Neutrophil (primary cell): ENCODE data around the gene ADAMTS17.

Experiments used
- H3K27ac ChIP-seq: fragments of 200-600 bp; sonication (generic); 2 replicates; pipeline ENCODE4 v1.5.1; 2016; ENCODE audit warnings: mild to moderate bottlenecking, moderate library complexity
- H3K27me3 ChIP-seq: fragments of 200-600 bp; sonication (generic); 2 replicates; pipeline ENCODE4 v1.6.0; 2016; ENCODE audit warnings: mild to moderate bottlenecking
- H3K36me3 ChIP-seq: fragments of 200-600 bp; sonication (generic); 2 replicates; pipeline ENCODE4 v1.5.1; 2017
- H3K4me1 ChIP-seq, 2 experiments: fragments of 200-600 bp in 1 of 2; sonication (generic) in 1 of 2; 1 replicate in 1 of 2; 2 replicates in 1 of 2; pipeline versions ENCODE4 v1.5.1 to v1.6.1; 2013 to 2016; ENCODE audit warnings: low read depth in 1 of 2, low read length in 1 of 2, mild to moderate bottlenecking in 1 of 2, moderate library complexity in 1 of 2; ENCODE audit not compliant: control insufficient read depth in 1 of 2, insufficient read depth in 1 of 2
- H3K4me3 ChIP-seq, 2 experiments: fragments of 200-600 bp in 1 of 2; sonication (generic) in 1 of 2; 1 replicate in 1 of 2; 2 replicates in 1 of 2; pipeline ENCODE4 v1.5.1; 2013 to 2016; ENCODE audit warnings: low read depth in 1 of 2, low read length in 1 of 2, mild to moderate bottlenecking in 1 of 2, moderate library complexity in 1 of 2
- H3K9me3 ChIP-seq: fragments of 200-600 bp; sonication (generic); 2 replicates; pipeline ENCODE4 v1.5.1; 2016
- TF ChIP-seq, protein P1 (sequence below): fragments of 200-600 bp; sonication (generic); IDR thresholded peaks from 2 replicates; pipeline ENCODE4 v1.5.1; 2016; ENCODE audit warnings: antibody characterized with exemption

ADAMTS17 gene

GRCh38 chr15:100279446-100279845 lies 62.3 kb downstream of the ADAMTS17 start:
- Histone ChIP-seq H3K4me1 (no peaks in the 10 kb centered on the region), H3K27me3 (no peaks in the 10 kb centered on the region), H3K9me3 (no peaks in the 10 kb centered on the region), H3K4me3 (no peak overlapping the region), H3K36me3 (no peaks in the 10 kb centered on the region), H3K27ac (no peak overlapping the region)
- TF ChIP-seq, protein P1, sequence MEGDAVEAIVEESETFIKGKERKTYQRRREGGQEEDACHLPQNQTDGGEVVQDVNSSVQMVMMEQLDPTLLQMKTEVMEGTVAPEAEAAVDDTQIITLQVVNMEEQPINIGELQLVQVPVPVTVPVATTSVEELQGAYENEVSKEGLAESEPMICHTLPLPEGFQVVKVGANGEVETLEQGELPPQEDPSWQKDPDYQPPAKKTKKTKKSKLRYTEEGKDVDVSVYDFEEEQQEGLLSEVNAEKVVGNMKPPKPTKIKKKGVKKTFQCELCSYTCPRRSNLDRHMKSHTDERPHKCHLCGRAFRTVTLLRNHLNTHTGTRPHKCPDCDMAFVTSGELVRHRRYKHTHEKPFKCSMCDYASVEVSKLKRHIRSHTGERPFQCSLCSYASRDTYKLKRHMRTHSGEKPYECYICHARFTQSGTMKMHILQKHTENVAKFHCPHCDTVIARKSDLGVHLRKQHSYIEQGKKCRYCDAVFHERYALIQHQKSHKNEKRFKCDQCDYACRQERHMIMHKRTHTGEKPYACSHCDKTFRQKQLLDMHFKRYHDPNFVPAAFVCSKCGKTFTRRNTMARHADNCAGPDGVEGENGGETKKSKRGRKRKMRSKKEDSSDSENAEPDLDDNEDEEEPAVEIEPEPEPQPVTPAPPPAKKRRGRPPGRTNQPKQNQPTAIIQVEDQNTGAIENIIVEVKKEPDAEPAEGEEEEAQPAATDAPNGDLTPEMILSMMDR = no peak

DNA sequence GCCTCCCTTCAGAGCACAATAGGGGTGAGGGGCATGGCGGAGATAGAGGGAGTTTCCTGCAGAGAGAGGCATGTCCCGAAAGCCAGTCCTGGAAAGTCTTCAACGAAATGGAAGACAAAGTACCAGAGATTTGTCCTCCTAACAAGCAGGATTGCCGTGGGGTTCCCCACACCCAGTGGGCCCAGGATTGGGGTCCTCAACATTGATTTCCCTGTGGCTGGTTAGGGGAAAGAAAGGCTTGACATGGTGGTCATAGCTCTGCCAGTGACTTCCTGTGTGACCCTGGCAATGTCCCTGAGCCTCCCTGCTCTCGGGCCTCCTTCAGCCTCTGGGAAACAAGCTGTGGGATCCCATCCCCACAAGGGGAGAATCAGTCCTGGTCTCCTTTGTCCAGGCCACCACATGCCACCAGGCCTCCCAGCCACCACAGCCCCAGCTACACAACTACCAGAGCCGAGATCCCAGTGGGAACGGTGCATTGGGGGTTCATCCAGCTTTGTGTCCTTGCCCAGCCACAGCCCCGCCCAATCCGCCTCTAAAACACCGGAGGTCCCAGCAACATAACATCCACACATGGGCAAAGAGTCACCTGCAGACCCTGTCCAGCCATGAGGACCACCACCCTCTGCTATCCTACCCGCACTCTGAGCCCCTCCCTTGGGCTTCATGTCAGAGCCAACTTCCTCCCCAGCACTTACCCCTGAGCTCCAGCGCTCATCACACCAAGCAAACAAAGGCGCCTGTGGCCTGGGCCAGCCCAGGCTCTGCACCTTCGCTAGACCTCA lies 63.0 kb downstream of the ADAMTS17 start:
- TF ChIP-seq, protein P1 = no peak
- H3K27me3 ChIP-seq = no peaks in the 10 kb centered on the region

DNA sequence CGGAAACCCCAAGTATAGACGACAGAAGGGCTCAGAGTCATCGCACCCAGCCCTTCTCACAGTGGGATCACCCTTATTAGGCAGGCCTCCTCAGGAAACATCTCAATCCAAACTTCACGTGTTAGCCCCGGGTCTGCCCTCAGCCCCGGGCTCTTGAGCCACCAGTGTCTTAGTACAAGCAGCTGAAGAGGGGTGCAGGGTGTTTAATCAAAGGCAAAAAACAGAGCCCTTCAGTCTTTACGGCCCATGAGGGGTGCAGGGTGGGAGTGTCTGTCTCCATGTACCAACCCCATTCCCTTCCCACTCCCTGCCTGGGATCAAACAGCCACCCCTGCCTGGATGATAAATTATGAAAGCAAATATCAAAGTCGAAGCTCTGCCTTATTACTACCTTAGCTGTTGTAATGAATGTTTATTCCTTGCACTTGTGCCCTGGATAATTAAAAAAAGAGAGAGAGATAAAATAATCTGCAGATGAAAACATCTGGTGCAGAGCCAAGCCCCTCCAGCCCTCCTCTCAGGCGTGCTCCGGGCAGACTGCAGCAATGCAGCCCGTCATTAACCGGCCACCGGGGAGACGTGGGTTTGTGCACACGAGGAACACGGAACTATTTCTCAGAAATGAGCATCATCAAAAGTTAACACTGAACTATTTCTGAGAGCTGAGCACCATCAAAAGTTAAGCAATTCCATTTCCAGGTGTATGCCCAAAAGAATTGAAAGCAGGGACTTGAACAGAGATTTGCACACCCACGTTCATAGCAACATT lies 64.5 kb downstream of the ADAMTS17 start:
- Histone ChIP-seq H3K4me3 (no peak overlapping the region), H3K36me3 (no peaks in the 10 kb centered on the region), H3K9me3 (no peaks in the 10 kb centered on the region), H3K4me1 (no peaks in the 10 kb centered on the region), H3K27me3 (no peaks in the 10 kb centered on the region), H3K27ac (no peak overlapping the region)
- TF ChIP-seq, protein P1 = no peak

More for the DNA sequence above, 63.0 kb downstream of the ADAMTS17 start:
- H3K4me1 ChIP-seq = no peaks in the 10 kb centered on the region
- no peak overlapping the region for H3K4me3 ChIP-seq
- no peaks in the 10 kb centered on the region for H3K9me3 ChIP-seq
- no peaks in the 10 kb centered on the region for H3K36me3 ChIP-seq
- no peak overlapping the region for H3K27ac ChIP-seq

- Histone ChIP-seq H3K9me3 (no peaks in the 10 kb centered on the region), H3K27me3 (no peaks in the 10 kb centered on the region), H3K27ac (no peak overlapping the region), H3K36me3 (no peaks in the 10 kb centered on the region), H3K4me1 (no peaks in the 10 kb centered on the region), H3K4me3 (no peak overlapping the region)
- TF ChIP-seq, protein P1 = no peak
Observed at GRCh38 chr15:100276506-100276905, 65.3 kb downstream of the ADAMTS17 start.

GRCh38 chr15:100275641-100276040 lies 66.1 kb downstream of the ADAMTS17 start:
- Histone ChIP-seq H3K36me3 (no peaks in the 10 kb centered on the region), H3K4me3 (no peak overlapping the region), H3K27ac (no peak overlapping the region), H3K9me3 (no peaks in the 10 kb centered on the region), H3K4me1 (no peaks in the 10 kb centered on the region), H3K27me3 (no peaks in the 10 kb centered on the region)
- TF ChIP-seq, protein P1 = no peak
